GM23248 (cell line): ENCODE data around the gene FRRS1L. TPM values are rescaled to one million over a fixed set of nuclear protein-coding genes. Genes with fewer than 3 reads are reported as not detected.

Experiments used
- DNase-seq: peaks from one replicate; pipeline ENCODE4 v3.0.0-alpha.2; 2015
- H2AFZ ChIP-seq: fragments of 200-600 bp; sonication (generic); 2 replicates; pipeline ENCODE4 v1.6.1; 2016; ENCODE audit warnings: antibody characterized with exemption
- H3F3A ChIP-seq: fragments of 200-600 bp; sonication (generic); 2 replicates; pipeline ENCODE4 v1.6.1; 2016; ENCODE audit warnings: mild to moderate bottlenecking, antibody characterized with exemption, mixed run types; ENCODE audit not compliant: insufficient read depth
- H3K27ac ChIP-seq: fragments of 200-600 bp; sonication (generic); 2 replicates; pipeline ENCODE4 v1.5.1; 2016; ENCODE audit warnings: mild to moderate bottlenecking
- H3K27me3 ChIP-seq: fragments of 200-600 bp; sonication (generic); replicated peaks from 2 replicates; pipeline ENCODE4 v1.6.1; 2016; ENCODE audit warnings: mild to moderate bottlenecking; ENCODE audit not compliant: insufficient read depth
- H3K36me3 ChIP-seq: fragments of 200-600 bp; sonication (generic); 2 replicates; pipeline ENCODE4 v1.6.1; 2016; ENCODE audit warnings: low read depth, mild to moderate bottlenecking
- H3K4me1 ChIP-seq: fragments of 200-600 bp; sonication (generic); 2 replicates; pipeline ENCODE4 v1.6.1; 2016; ENCODE audit warnings: mild to moderate bottlenecking; ENCODE audit not compliant: insufficient read depth
- H3K4me2 ChIP-seq: fragments of 200-600 bp; sonication (generic); one replicate; pipeline ENCODE4 v1.6.1; 2016; ENCODE audit warnings: mild to moderate bottlenecking; ENCODE audit not compliant: unreplicated experiment
- H3K4me3 ChIP-seq: fragments of 200-600 bp; sonication (generic); 2 replicates; pipeline ENCODE4 v1.5.1; 2016; ENCODE audit warnings: mild to moderate bottlenecking
- H3K79me2 ChIP-seq: fragments of 200-600 bp; sonication (generic); 2 replicates; pipeline ENCODE4 v1.6.1; 2016; ENCODE audit warnings: mild to moderate bottlenecking; ENCODE audit not compliant: insufficient read depth
- H3K9ac ChIP-seq: fragments of 200-600 bp; sonication (generic); 2 replicates; pipeline ENCODE4 v1.6.1; 2016; ENCODE audit warnings: mild to moderate bottlenecking
- H3K9me2 ChIP-seq: fragments of 200-600 bp; sonication (generic); 2 replicates; pipeline ENCODE4 v1.6.1; 2016; ENCODE audit warnings: mixed run types, mild to moderate bottlenecking, moderate library complexity; ENCODE audit not compliant: insufficient read depth
- H3K9me3 ChIP-seq: fragments of 200-600 bp; sonication (generic); one replicate; pipeline ENCODE4 v1.6.1; 2017; ENCODE audit warnings: low read depth
- H4K20me1 ChIP-seq: fragments of 200-600 bp; sonication (generic); 2 replicates; pipeline ENCODE4 v1.6.0; 2016; ENCODE audit not compliant: insufficient read depth
- EZH2 ChIP-seq: fragments of 200-600 bp; sonication (generic); IDR thresholded peaks from 2 replicates; pipeline ENCODE4 v1.6.1; 2018; ENCODE audit warnings: antibody characterized with exemption, mild to moderate bottlenecking; ENCODE audit not compliant: insufficient read depth, poor library complexity, severe bottlenecking
- EZH2phosphoT487 ChIP-seq: fragments of 200-600 bp; sonication (generic); IDR thresholded peaks from 2 replicates; pipeline ENCODE4 v1.6.1; 2018; ENCODE audit warnings: antibody characterized with exemption, moderate library complexity, mild to moderate bottlenecking, low read depth; ENCODE audit not compliant: insufficient read depth
- WGBS, 2 experiments: methylation state at CpG; one replicate each; pipeline ENCODE4 v1.1.6; 2015 to 2017; ENCODE audit warnings: low lambda C conversion rate in 2 of 2, low coverage in 1 of 2; ENCODE audit errors: missing lambda C conversion rate in 2 of 2; 5-methylcytosine and 5-hydroxymethylcytosine counted together
- in situ Hi-C: fragments of 300-500 bp; cut with MboI; formaldehyde crosslinking; loops from 2 replicates; pipeline ENCODE4 v1.15.0; 2020
- polyA plus RNA-seq: library from polyadenylated mRNA; unstranded; fragments of >200 nt; fragmentation: Nextera tagmentation; extraction: Ambion mirVana; gene quantifications from 2 replicates; pipeline ENCODE4 v1.2.1, GENCODE V29; 2016
- total RNA-seq: library from RNA; depleted of rRNA; stranded (reverse); fragments of >200 nt; shearing (Covaris generic); gene quantifications from 2 replicates; pipeline ENCODE4 v1.2.3, GENCODE V29; 2014

Gene FRRS1L
- total and polyA plus RNA-seq, 2 experiments from 2014 or later: not detected

- WGBS, 2 experiments: 3 to 7% methylated on average over 5 of the region's 5 CpGs
- TF ChIP-seq EZH2phosphoT487: no peak
- no peak for TF ChIP-seq EZH2
- H3K27ac ChIP-seq: peak overlapping the region; percentile 74
- H2AFZ ChIP-seq: peak overlapping the region; percentile 31
- peaks cover 92% of the 10 kb centered on the region for H3K79me2 ChIP-seq
- H3K9me3 ChIP-seq: no peaks in the 10 kb centered on the region
- H3K36me3 ChIP-seq: no peaks in the 10 kb centered on the region
- H3K4me1 ChIP-seq: peaks cover 52% of the 10 kb centered on the region
- H3K27me3 ChIP-seq: no peaks in the 10 kb centered on the region
- H3K9me2 ChIP-seq: no peaks in the 10 kb centered on the region
- peaks cover 42% of the 10 kb centered on the region for H3F3A ChIP-seq
- peak overlapping the region; percentile 61 for H3K4me3 ChIP-seq
- in situ Hi-C loops: no loop called here
- H3K9ac ChIP-seq: peak overlapping the region; percentile 40
- peak; percentile 86 for DNase-seq
- peak overlapping the region; percentile 78 for H3K4me2 ChIP-seq
- peaks cover 6% of the 10 kb centered on the region; the same call in 1 of the 2 replicates for H4K20me1 ChIP-seq
Observed at GRCh38 chr9:109110329-109111021, 56.6 kb downstream of the FRRS1L start.

GRCh38 chr9:109109967-109110328 is 57.1 kb downstream of the FRRS1L start:
- peaks cover 52% of the 10 kb centered on the region for H3K4me1 ChIP-seq
- H3K9ac ChIP-seq: peak overlapping the region; percentile 40
- peak overlapping the region; percentile 74 for H3K27ac ChIP-seq
- DNase-seq: no peak
- TF ChIP-seq EZH2phosphoT487 (no peak), EZH2 (no peak)
- in situ Hi-C loops: no loop called here
- peak overlapping the region; percentile 78 for H3K4me2 ChIP-seq
- peak overlapping the region; percentile 61 for H3K4me3 ChIP-seq
- H3K27me3 ChIP-seq: no peaks in the 10 kb centered on the region
- H4K20me1 ChIP-seq: peaks cover 6% of the 10 kb centered on the region; the same call in 1 of the 2 replicates
- peaks cover 42% of the 10 kb centered on the region for H3F3A ChIP-seq
- peak overlapping the region; percentile 31; the same call in 1 of the 2 replicates for H2AFZ ChIP-seq
- H3K9me3 ChIP-seq: no peaks in the 10 kb centered on the region
- no peaks in the 10 kb centered on the region for H3K36me3 ChIP-seq
- H3K79me2 ChIP-seq: peaks cover 92% of the 10 kb centered on the region
- no peaks in the 10 kb centered on the region for H3K9me2 ChIP-seq

GRCh38 chr9:109108318-109108717 is 58.7 kb downstream of the FRRS1L start:
- peak overlapping the region; percentile 53 for H3K27ac ChIP-seq
- H4K20me1 ChIP-seq: no peaks in the 10 kb centered on the region
- no peaks in the 10 kb centered on the region for H3K27me3 ChIP-seq
- no peaks in the 10 kb centered on the region for H3K9me2 ChIP-seq
- peaks cover 42% of the 10 kb centered on the region for H3F3A ChIP-seq
- H3K36me3 ChIP-seq: no peaks in the 10 kb centered on the region
- H3K9me3 ChIP-seq: no peaks in the 10 kb centered on the region
- H2AFZ ChIP-seq: no peak overlapping the region
- H3K9ac ChIP-seq: peak overlapping the region; percentile 8; the same call in 1 of the 2 replicates
- peaks cover 92% of the 10 kb centered on the region for H3K79me2 ChIP-seq
- no peak overlapping the region for H3K4me3 ChIP-seq
- H3K4me1 ChIP-seq: peaks cover 52% of the 10 kb centered on the region
- 74 to 75% methylated on average over 4 of the region's 4 CpGs for WGBS, 2 experiments
- H3K4me2 ChIP-seq: peak overlapping the region; percentile 78
- in situ Hi-C loops: no loop called here
- no peak for TF ChIP-seq EZH2
- TF ChIP-seq EZH2phosphoT487: no peak
- DNase-seq: peak; percentile 43

- in situ Hi-C loops: no loop called here
- H3K4me3 ChIP-seq: peak overlapping the region; percentile 31; the same call in 1 of the 2 replicates
- DNase-seq: peak; percentile 70
- peak overlapping the region; percentile 53 for H3K27ac ChIP-seq
- no peaks in the 10 kb centered on the region for H4K20me1 ChIP-seq
- no peaks in the 10 kb centered on the region for H3K9me3 ChIP-seq
- TF ChIP-seq EZH2: no peak
- no peak for TF ChIP-seq EZH2phosphoT487
- H3K4me1 ChIP-seq: peaks cover 52% of the 10 kb centered on the region
- peak overlapping the region; percentile 78 for H3K4me2 ChIP-seq
- H3K79me2 ChIP-seq: peaks cover 92% of the 10 kb centered on the region
- no peaks in the 10 kb centered on the region for H3K9me2 ChIP-seq
- H3K9ac ChIP-seq: peak overlapping the region; percentile 8; the same call in 1 of the 2 replicates
- no peaks in the 10 kb centered on the region for H3K36me3 ChIP-seq
- peak overlapping the region; percentile 20; the same call in 1 of the 2 replicates for H2AFZ ChIP-seq
- 60 to 61% methylated on average over 4 of the region's 4 CpGs for WGBS, 2 experiments
- no peaks in the 10 kb centered on the region for H3K27me3 ChIP-seq
- peaks cover 42% of the 10 kb centered on the region for H3F3A ChIP-seq
Observed at GRCh38 chr9:109107402-109108240, 59.4 kb downstream of the FRRS1L start.
